HepG2 (cell line): ENCODE measurements around the gene MARVELD3. TPM values are rescaled to one million over a fixed set of nuclear protein-coding genes. Genes with fewer than 3 reads are reported as not detected.
A peak's percentile ranks its signal among the peaks of the same experiment; 100 is the strongest.

Experiments
- ERF ChIP-seq: IDR thresholded peaks from 2 replicates; pipeline ENCODE4 v1.6.1; 2018; ENCODE audit warnings: missing biosample characterization, missing genetic modification reagents
- FOXO4 ChIP-seq: sonication (generic); formaldehyde crosslinking; conservative IDR thresholded peaks from 2 replicates; pipeline ENCODE4 v1.8.1; 2023; ENCODE audit warnings: missing genetic modification reagents
- GFI1 ChIP-seq: sonication (generic); formaldehyde crosslinking; IDR thresholded peaks from 2 replicates; pipeline ENCODE4 v1.5.0; 2020; ENCODE audit warnings: missing genetic modification reagents, mild to moderate bottlenecking, borderline replicate concordance
- HNF1B ChIP-seq: sonication (generic); formaldehyde crosslinking; IDR thresholded peaks from 2 replicates; pipeline ENCODE4 v1.5.1; 2020; ENCODE audit warnings: mild to moderate bottlenecking, moderate library complexity, missing genetic modification reagents
- MAZ ChIP-seq, 2 experiments: sonication (generic) in 1 of 2; formaldehyde crosslinking in 1 of 2; IDR thresholded peaks; 2 replicates each; pipeline versions ENCODE4 v1.5.0 to v1.6.1; 2012 to 2020; ENCODE audit warnings: low read depth in 2 of 2, mild to moderate bottlenecking in 2 of 2, borderline replicate concordance in 1 of 2, improper control_type of control experiment in 1 of 2, low read length in 1 of 2, missing genetic modification reagents in 1 of 2, moderate library complexity in 1 of 2
- NFATC3 ChIP-seq: sonication (generic); formaldehyde crosslinking; IDR thresholded peaks from 2 replicates; pipeline ENCODE4 v1.5.1; 2020; ENCODE audit warnings: mild to moderate bottlenecking, missing genetic modification reagents
- SIX4 ChIP-seq: sonication (generic); formaldehyde crosslinking; IDR thresholded peaks from 2 replicates; pipeline ENCODE4 v1.4.0; 2020; ENCODE audit warnings: missing genetic modification reagents
- SMARCC2 ChIP-seq: fragments of 450-650 bp; IDR thresholded peaks from 2 replicates; pipeline ENCODE4 v1.6.1; 2017; ENCODE audit warnings: antibody characterized with exemption, mild to moderate bottlenecking
- SP140L ChIP-seq: sonication (generic); formaldehyde crosslinking; IDR thresholded peaks from 2 replicates; pipeline ENCODE4 v1.4.0; 2020; ENCODE audit warnings: missing genetic modification reagents, borderline replicate concordance
- SRSF1 ChIP-seq: fragments of 200-400 bp; formaldehyde crosslinking; optimal IDR thresholded peaks from 2 replicates; pipeline ENCODE3; 2017; ENCODE audit warnings: mild to moderate bottlenecking, low read depth, low read length, moderate library complexity
- ZGPAT ChIP-seq: IDR thresholded peaks from 2 replicates; pipeline ENCODE4 v1.6.1; 2016; ENCODE audit warnings: mild to moderate bottlenecking
- ZNF24 ChIP-seq: fragments of 450-650 bp; IDR thresholded peaks from 2 replicates; pipeline ENCODE4 v1.6.1; 2017; ENCODE audit warnings: antibody characterized with exemption, mild to moderate bottlenecking
- ZNF30 ChIP-seq: sonication (generic); formaldehyde crosslinking; IDR thresholded peaks from 2 replicates; pipeline ENCODE4 v1.5.0; 2020; ENCODE audit warnings: mild to moderate bottlenecking, missing genetic modification reagents
- ZNF33B ChIP-seq: sonication (generic); formaldehyde crosslinking; IDR thresholded peaks from 2 replicates; pipeline ENCODE4 v1.5.1; 2020; ENCODE audit warnings: mild to moderate bottlenecking, missing genetic modification reagents
- ZNF350 ChIP-seq: sonication (generic); formaldehyde crosslinking; IDR thresholded peaks from 2 replicates; pipeline ENCODE4 v1.4.0; 2020; ENCODE audit warnings: mild to moderate bottlenecking, low read depth, missing genetic modification reagents, borderline replicate concordance
- ZNF775 ChIP-seq: sonication (generic); formaldehyde crosslinking; IDR thresholded peaks from 2 replicates; pipeline ENCODE4 v1.4.0; 2020; ENCODE audit warnings: missing genetic modification reagents, mild to moderate bottlenecking, moderate library complexity, borderline replicate concordance
- ZNF777 ChIP-seq: sonication (generic); formaldehyde crosslinking; IDR thresholded peaks from 2 replicates; pipeline ENCODE4 v1.4.0; 2020; ENCODE audit warnings: missing genetic modification reagents
- polyA plus RNA-seq, 8 experiments: library from polyadenylated mRNA; depleted of rRNA in 3 of 8; stranded (reverse) in 7 of 8; unstranded in 1 of 8; fragments of >200 nt; fragmentation: Illumina TruSeq in 4 of 8; extraction: Trizol in 4 of 8; gene quantifications; 2 replicates each; pipeline versions ENCODE4 v1.2.1 to v1.2.3, GENCODE V29; 2011 to 2016; ENCODE audit warnings: low read depth in 4 of 8, missing spikeins in 1 of 8, mixed read lengths in 1 of 8; ENCODE audit not compliant: insufficient read depth in 1 of 8
- total RNA-seq, 5 experiments: library from RNA; depleted of rRNA; stranded (reverse); fragments of >200 nt; fragmentation: Illumina TruSeq; extraction: Trizol; gene quantifications; 2 replicates each; pipeline ENCODE4 v1.2.3, GENCODE V29; 2016; ENCODE audit warnings: low read depth in 1 of 5
- TF ChIP-seq, protein P1 (sequence below): sonication (generic); formaldehyde crosslinking; IDR thresholded peaks from 2 replicates; pipeline ENCODE4 v1.8.0; 2022; ENCODE audit warnings: missing genetic modification reagents, mild to moderate bottlenecking, moderate library complexity, borderline replicate concordance
- TF ChIP-seq, protein P2 (sequence below): sonication (generic); formaldehyde crosslinking; IDR thresholded peaks from 2 replicates; pipeline ENCODE4 v1.4.0; 2020; ENCODE audit warnings: missing genetic modification reagents

MARVELD3 gene
- total and polyA plus RNA-seq, 2 of the 13 experiments (the other 11 are each of a cell fraction or from before 2014, with no cell fraction given): 4.8 to 5.6 TPM

DNA sequence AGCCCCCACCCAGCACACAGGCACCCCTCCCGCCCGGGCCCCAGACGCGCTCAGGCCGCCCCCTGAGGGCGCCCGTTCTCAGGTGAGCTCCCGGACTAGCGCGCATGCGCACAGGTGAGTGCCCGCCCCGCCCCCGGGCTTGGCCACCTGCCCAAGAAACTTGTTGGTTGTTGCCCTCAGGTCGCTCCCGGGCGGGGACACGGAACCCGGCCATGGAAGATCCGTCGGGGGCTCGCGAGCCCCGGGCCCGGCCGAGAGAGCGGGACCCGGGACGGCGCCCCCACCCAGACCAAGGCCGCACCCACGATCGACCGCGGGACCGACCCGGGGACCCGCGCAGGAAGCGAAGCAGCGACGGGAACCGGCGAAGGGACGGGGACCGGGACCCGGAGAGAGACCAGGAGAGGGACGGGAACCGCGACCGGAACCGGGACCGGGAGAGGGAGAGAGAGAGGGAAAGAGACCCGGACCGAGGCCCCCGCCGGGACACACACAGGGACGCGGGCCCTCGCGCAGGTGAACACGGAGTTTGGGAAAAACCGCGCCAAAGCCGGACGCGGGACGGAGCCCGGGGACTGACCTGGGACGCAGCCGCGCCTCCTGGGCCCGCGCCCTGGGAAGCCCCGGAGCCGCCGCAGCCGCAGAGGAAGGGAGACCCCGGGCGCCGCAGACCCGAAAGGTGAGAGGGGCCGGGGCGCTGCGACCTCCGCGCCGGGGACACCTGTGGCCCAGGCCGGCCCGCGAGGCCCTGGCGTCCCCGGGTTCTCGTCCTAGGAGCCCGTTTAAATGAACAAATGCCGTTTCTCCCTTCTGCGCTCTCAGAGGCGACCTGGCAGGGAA is at the start of gene MARVELD3 (continued):
- peak; percentile 75 for TF ChIP-seq ZGPAT (CRISPR knock-in tag)
- peak; percentile 64 for TF ChIP-seq SRSF1
- TF ChIP-seq ZNF777 (CRISPR knock-in tag): peak; percentile 92
- TF ChIP-seq ZNF350: 0 out of 2 replicates have a peak, but pooled peaks have one; percentile 30
- TF ChIP-seq GFI1 (CRISPR knock-in tag): peak; percentile 34; the same call in 1 of the 2 replicates
- TF ChIP-seq, protein P1, sequence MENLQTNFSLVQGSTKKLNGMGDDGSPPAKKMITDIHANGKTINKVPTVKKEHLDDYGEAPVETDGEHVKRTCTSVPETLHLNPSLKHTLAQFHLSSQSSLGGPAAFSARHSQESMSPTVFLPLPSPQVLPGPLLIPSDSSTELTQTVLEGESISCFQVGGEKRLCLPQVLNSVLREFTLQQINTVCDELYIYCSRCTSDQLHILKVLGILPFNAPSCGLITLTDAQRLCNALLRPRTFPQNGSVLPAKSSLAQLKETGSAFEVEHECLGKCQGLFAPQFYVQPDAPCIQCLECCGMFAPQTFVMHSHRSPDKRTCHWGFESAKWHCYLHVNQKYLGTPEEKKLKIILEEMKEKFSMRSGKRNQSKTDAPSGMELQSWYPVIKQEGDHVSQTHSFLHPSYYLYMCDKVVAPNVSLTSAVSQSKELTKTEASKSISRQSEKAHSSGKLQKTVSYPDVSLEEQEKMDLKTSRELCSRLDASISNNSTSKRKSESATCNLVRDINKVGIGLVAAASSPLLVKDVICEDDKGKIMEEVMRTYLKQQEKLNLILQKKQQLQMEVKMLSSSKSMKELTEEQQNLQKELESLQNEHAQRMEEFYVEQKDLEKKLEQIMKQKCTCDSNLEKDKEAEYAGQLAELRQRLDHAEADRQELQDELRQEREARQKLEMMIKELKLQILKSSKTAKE (CRISPR knock-in tag): no peak
- no peak for TF ChIP-seq ZNF775
- TF ChIP-seq NFATC3 (CRISPR knock-in tag): peak; percentile 26; the same call in 1 of the 2 replicates
- TF ChIP-seq ZNF33B: peak; percentile 45; the same call in 1 of the 2 replicates
- no peak for TF ChIP-seq ZNF24
- TF ChIP-seq, protein P2, sequence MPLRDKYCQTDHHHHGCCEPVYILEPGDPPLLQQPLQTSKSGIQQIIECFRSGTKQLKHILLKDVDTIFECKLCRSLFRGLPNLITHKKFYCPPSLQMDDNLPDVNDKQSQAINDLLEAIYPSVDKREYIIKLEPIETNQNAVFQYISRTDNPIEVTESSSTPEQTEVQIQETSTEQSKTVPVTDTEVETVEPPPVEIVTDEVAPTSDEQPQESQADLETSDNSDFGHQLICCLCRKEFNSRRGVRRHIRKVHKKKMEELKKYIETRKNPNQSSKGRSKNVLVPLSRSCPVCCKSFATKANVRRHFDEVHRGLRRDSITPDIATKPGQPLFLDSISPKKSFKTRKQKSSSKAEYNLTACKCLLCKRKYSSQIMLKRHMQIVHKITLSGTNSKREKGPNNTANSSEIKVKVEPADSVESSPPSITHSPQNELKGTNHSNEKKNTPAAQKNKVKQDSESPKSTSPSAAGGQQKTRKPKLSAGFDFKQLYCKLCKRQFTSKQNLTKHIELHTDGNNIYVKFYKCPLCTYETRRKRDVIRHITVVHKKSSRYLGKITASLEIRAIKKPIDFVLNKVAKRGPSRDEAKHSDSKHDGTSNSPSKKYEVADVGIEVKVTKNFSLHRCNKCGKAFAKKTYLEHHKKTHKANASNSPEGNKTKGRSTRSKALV: peak; percentile 79
- TF ChIP-seq SMARCC2: no peak
- TF ChIP-seq HNF1B: peak; percentile 58; the same call in 1 of the 2 replicates
- TF ChIP-seq ZNF30 (CRISPR knock-in tag): peak; percentile 22; the same call in 1 of the 2 replicates
- no peak for TF ChIP-seq SIX4 (CRISPR knock-in tag)
- TF ChIP-seq FOXO4 (CRISPR knock-in tag): 0 out of 2 replicates have a peak, but pooled peaks have one; percentile 48
- TF ChIP-seq ERF (CRISPR knock-in tag): peak; percentile 63
- no peak for TF ChIP-seq MAZ (IDR thresholded peaks at IDR 0.05; ENCODE audit: borderline replicate concordance, low read depth, low read length)
- peak; percentile 54 for TF ChIP-seq MAZ (CRISPR knock-in tag; IDR thresholded peaks at IDR 0.05; ENCODE audit: low read depth)
- TF ChIP-seq SP140L (CRISPR knock-in tag): 0 out of 2 replicates have a peak, but pooled peaks have one; percentile 52
